Stomach (tissue), 9 donors: ENCODE data around the gene CMTM6. TPM values are rescaled to one million over a fixed set of nuclear protein-coding genes. Genes with fewer than 3 reads are reported as not detected.
"Not testable (repeated sequence)": the region's sequence is repeated elsewhere in the genome, so short reads cannot be mapped to it uniquely, and the experiment has no call there.

Source experiments
- DNase-seq, 2 donors: peaks; one replicate each; pipeline versions ENCODE4 v3.0.0 to v3.0.0-alpha.2; 2013 to 2019
- H3K27ac ChIP-seq, 5 donors: fragments of 200-600 bp in 4 of 5; sonication (generic) in 4 of 5; one replicate each; pipeline ENCODE4 v1.5.1; 2013 to 2019; ENCODE audit warnings: mild to moderate bottlenecking in 1 of 5, moderate library complexity in 1 of 5
- H3K27me3 ChIP-seq, 3 donors: fragments of 200-600 bp; sonication (generic); one replicate each; pipeline ENCODE4 v1.5.1; 2017 to 2019; ENCODE audit warnings: mixed run types in 1 of 3
- H3K36me3 ChIP-seq, 4 donors: fragments of 200-600 bp; sonication (generic); 1 replicate in 3 of 4; 2 replicates in 1 of 4; pipeline ENCODE4 v1.5.1; 2016 to 2019
- H3K4me1 ChIP-seq, 4 donors: fragments of 200-600 bp; sonication (generic); one replicate each; pipeline ENCODE4 v1.5.1; 2016 to 2019
- H3K4me3 ChIP-seq, 4 donors: fragments of 200-600 bp; sonication (generic) in 3 of 4; one replicate each; pipeline ENCODE4 v1.5.1; 2016 to 2019; ENCODE audit warnings: mild to moderate bottlenecking in 1 of 4
- H3K9me3 ChIP-seq, 4 donors: fragments of 200-600 bp; sonication (generic); one replicate each; pipeline ENCODE4 v1.5.1; 2016 to 2019
- CTCF ChIP-seq, 7 experiments: fragments of 450-650 bp in 4 of 7; fragments of 200-600 bp in 3 of 7; sonication (generic) in 3 of 7; IDR thresholded peaks; one replicate each; pipeline ENCODE4 v1.5.1; 2016 to 2019; ENCODE audit warnings: antibody characterized with exemption in 7 of 7, control low read depth in 2 of 7, mild to moderate bottlenecking in 1 of 7
- EP300 ChIP-seq: sonication (generic); formaldehyde crosslinking; IDR thresholded peaks from one replicate; pipeline ENCODE4 v1.6.1; 2017; ENCODE audit warnings: antibody characterized with exemption
- POLR2A ChIP-seq, 4 donors: fragments of 450-650 bp; IDR thresholded peaks; one replicate each; pipeline ENCODE4 v1.6.1; 2016; ENCODE audit warnings: antibody characterized with exemption in 4 of 4, control low read depth in 2 of 4, mild to moderate bottlenecking in 1 of 4, moderate library complexity in 1 of 4
- POLR2AphosphoS5 ChIP-seq, 3 donors: sonication (generic); formaldehyde crosslinking; IDR thresholded peaks; one replicate each; pipeline ENCODE4 v1.6.1; 2016; ENCODE audit warnings: antibody characterized with exemption in 3 of 3
- WGBS, 5 donors: extraction: QIAGEN DNeasy Blood & Tissue Kit in 3 of 5; methylation state at CpG; one replicate each; pipeline versions ENCODE4 v1.1.5 to v1.1.7; 2013 to 2018; 5-methylcytosine and 5-hydroxymethylcytosine counted together
- intact Hi-C: fragments of 100-400 bp; cut with DNase I; formaldehyde crosslinking; loops from one replicate; pipeline ENCODE4 v1.15.1; 2023; ENCODE audit warnings: low total_unique reads
- polyA plus RNA-seq, 3 donors: library from polyadenylated mRNA; stranded (reverse); fragments of 200-250 nt; gene quantifications; one replicate each; pipeline ENCODE4 v1.2.3, GENCODE V29; 2013
- total RNA-seq, 5 donors: library from RNA; depleted of rRNA; stranded (reverse); fragments of >200 nt; gene quantifications; one replicate each; pipeline versions ENCODE4 v1.1.0 to v1.2.3, GENCODE V29; 2014 to 2016
- donor health status: healthy with polysubstance abuse.
- donor health status: Bipolar disorder and iron deficiency.
- donor health status: healthy.

CMTM6 gene
- total and polyA plus RNA-seq, 8 donors: 5.8 to 133 (median 15.2) TPM

- no peak overlapping the region for H3K27ac ChIP-seq
- no peak overlapping the region for H3K4me3 ChIP-seq
- intact Hi-C loops: no loop called here
- peaks cover 0 to 9% (median 0%) of the 10 kb centered on the region in 4 donors for H3K4me1 ChIP-seq
- H3K27me3 ChIP-seq: no peaks in the 10 kb centered on the region
- DNase-seq: no peak
- H3K36me3 ChIP-seq: peaks cover 0 to 36% (median 28%) of the 10 kb centered on the region in 4 donors
- no peaks in the 10 kb centered on the region for H3K9me3 ChIP-seq
- WGBS, 5 donors: 38 to 100% (median 96%) methylated on average over 1 of the region's 1 CpG
- TF ChIP-seq POLR2A (IDR thresholded peaks at IDR 0.05) (no peak), CTCF (IDR thresholded peaks at IDR 0.05) (no peak), EP300 (no peak), POLR2AphosphoS5 (IDR thresholded peaks at IDR 0.05) (no peak)
Measured at GRCh38 chr3:32480604-32481003, 22.0 kb downstream of the CMTM6 start.

GRCh38 chr3:32474201-32474600, 28.5 kb downstream of the CMTM6 start:
- no peaks in the 10 kb centered on the region for H3K9me3 ChIP-seq
- no peak overlapping the region for H3K27ac ChIP-seq
- 79 to 94% (median 86%) methylated on average over 2 of the region's 2 CpGs for WGBS, 5 donors
- intact Hi-C loops: loop anchor here (10.0 kb wide), 1 partner anchor 179 kb away; no protein-coding TSS in a partner anchor
- peaks cover 5 to 22% (median 10%) of the 10 kb centered on the region in 4 donors for H3K4me1 ChIP-seq
- DNase-seq: no peak
- H3K36me3 ChIP-seq: peaks cover 0 to 17% (median 8%) of the 10 kb centered on the region in 4 donors
- no peak overlapping the region for H3K4me3 ChIP-seq
- no peak for TF ChIP-seq POLR2AphosphoS5 (IDR thresholded peaks at IDR 0.05)
- TF ChIP-seq EP300: no peak
- no peak for TF ChIP-seq POLR2A (IDR thresholded peaks at IDR 0.05)
- no peak for TF ChIP-seq CTCF (IDR thresholded peaks at IDR 0.05)
- H3K27me3 ChIP-seq: no peaks in the 10 kb centered on the region

- DNase-seq, H3K4me3 ChIP-seq, H3K9me3 ChIP-seq, H3K27ac ChIP-seq, H3K27me3 ChIP-seq: not testable (repeated sequence)
- Histone ChIP-seq H3K36me3 (peaks cover 0 to 18% (median 4%) of the 10 kb centered on the region in 4 donors), H3K4me1 (peaks cover 17 to 40% (median 25%) of the 10 kb centered on the region in 4 donors)
- WGBS, 5 donors: 91 to 96% (median 95%) methylated on average over 12 of the region's 12 CpGs
- intact Hi-C loops: loop anchor here (10.0 kb wide), 1 partner anchor 177 kb away; no protein-coding TSS in a partner anchor
Measured at GRCh38 chr3:32472151-32472550, 30.5 kb downstream of the CMTM6 start.

GRCh38 chr3:32471246-32471645, 31.4 kb downstream of the CMTM6 start:
- Histone ChIP-seq H3K4me3 (no peak overlapping the region), H3K9me3 (no peaks in the 10 kb centered on the region), H3K36me3 (peaks cover 0 to 18% (median 4%) of the 10 kb centered on the region in 4 donors), H3K27ac (no peak overlapping the region), H3K27me3 (no peaks in the 10 kb centered on the region), H3K4me1 (peaks cover 17 to 43% (median 27%) of the 10 kb centered on the region in 4 donors)
- intact Hi-C loops: loop anchor here (10.0 kb wide), 1 partner anchor 176 kb away; no protein-coding TSS in a partner anchor
- no peak for DNase-seq
- no peak for TF ChIP-seq EP300
- no peak for TF ChIP-seq CTCF (IDR thresholded peaks at IDR 0.05)
- TF ChIP-seq POLR2AphosphoS5 (IDR thresholded peaks at IDR 0.05): no peak
- TF ChIP-seq POLR2A (IDR thresholded peaks at IDR 0.05): no peak
- WGBS, 5 donors: 81 to 89% (median 87%) methylated on average over 3 of the region's 3 CpGs

- Histone ChIP-seq H3K27ac (peak overlapping the region; percentile 26 to 68 (median 54)), H3K27me3 (no peaks in the 10 kb centered on the region), H3K9me3 (no peaks in the 10 kb centered on the region), H3K4me1 (peaks cover 17 to 43% (median 27%) of the 10 kb centered on the region in 4 donors), H3K4me3 (no peak overlapping the region), H3K36me3 (peaks cover 0 to 18% (median 4%) of the 10 kb centered on the region in 4 donors)
- intact Hi-C loops: loop anchor here (10.0 kb wide), 1 partner anchor 176 kb away; no protein-coding TSS in a partner anchor
- 83 to 88% (median 86%) methylated on average over 5 of the region's 5 CpGs for WGBS, 5 donors
- no peak for DNase-seq
- no peak for TF ChIP-seq CTCF (IDR thresholded peaks at IDR 0.05)
- no peak for TF ChIP-seq POLR2AphosphoS5 (IDR thresholded peaks at IDR 0.05)
- no peak for TF ChIP-seq EP300
Measured at GRCh38 chr3:32470362-32470761, 32.3 kb downstream of the CMTM6 start.
